ENCODE data around the gene KCNH1. TPM values are rescaled to one million over a fixed set of nuclear protein-coding genes. Genes with fewer than 3 reads are reported as not detected.

The KCNH1 gene
- total RNA-seq, 2 experiments from 2014 or later: not detected

- no peak for ATAC-seq
- POLR2A ChIA-PET: no interaction called here
- Mint-ChIP-seq H3K36me3 (ENCODE audit: low read depth) (no peaks in the 10 kb centered on the region), H3K27ac (no peak overlapping the region), H3K9me3 (ENCODE audit: low read depth) (no peaks in the 10 kb centered on the region), H3K4me3 (no peak overlapping the region), H3K27me3 (no peaks in the 10 kb centered on the region), H3K4me1 (no peaks in the 10 kb centered on the region)
- intact Hi-C loops (cut with DNase I, micrococcal nuclease): no loop called here
- CTCF ChIA-PET: interaction anchor here (1.0 kb wide), 1 partner anchor 63 kb away, joined by 4 read pairs; no protein-coding TSS in a partner anchor
- DNase-seq: no peak
Observed at GRCh38 chr1:210647406-210648333, 486.3 kb downstream of the KCNH1 start.

GRCh38 chr1:210646258-210646616 lies 487.7 kb downstream of the KCNH1 start:
- no peaks in the 10 kb centered on the region for H3K27me3 Mint-ChIP-seq
- POLR2A ChIA-PET: no interaction called here
- intact Hi-C loops (cut with DNase I, micrococcal nuclease): no loop called here
- DNase-seq: no peak
- no peaks in the 10 kb centered on the region for H3K4me1 Mint-ChIP-seq
- no peaks in the 10 kb centered on the region for H3K9me3 Mint-ChIP-seq (ENCODE audit: low read depth)
- CTCF ChIA-PET: no interaction called here
- no peak for ATAC-seq
- H3K4me3 Mint-ChIP-seq: no peak overlapping the region
- no peaks in the 10 kb centered on the region for H3K36me3 Mint-ChIP-seq (ENCODE audit: low read depth)
- H3K27ac Mint-ChIP-seq: no peak overlapping the region

GRCh38 chr1:210645582-210646257 lies 488.2 kb downstream of the KCNH1 start:
- Mint-ChIP-seq H3K4me3 (no peak overlapping the region), H3K36me3 (ENCODE audit: low read depth) (no peaks in the 10 kb centered on the region), H3K27me3 (no peaks in the 10 kb centered on the region), H3K9me3 (ENCODE audit: low read depth) (no peaks in the 10 kb centered on the region), H3K4me1 (no peaks in the 10 kb centered on the region), H3K27ac (no peak overlapping the region)
- CTCF ChIA-PET: no interaction called here
- ATAC-seq (no peak), DNase-seq (no peak)
- intact Hi-C loops (cut with DNase I, micrococcal nuclease): no loop called here
- POLR2A ChIA-PET: no interaction called here

GRCh38 chr1:210641582-210641981 lies 492.4 kb downstream of the KCNH1 start:
- POLR2A ChIA-PET: no interaction called here
- CTCF ChIA-PET: no interaction called here
- no peak overlapping the region for H3K4me3 Mint-ChIP-seq

GRCh38 chr1:210635108-210635507 lies 498.8 kb downstream of the KCNH1 start:
- ATAC-seq: no peak

More at GRCh38 chr1:210641582-210641981, 492.4 kb downstream of the KCNH1 start:
- ATAC-seq (no peak), DNase-seq (no peak)
- Mint-ChIP-seq H3K4me1 (no peaks in the 10 kb centered on the region), H3K27ac (no peak overlapping the region), H3K36me3 (ENCODE audit: low read depth) (no peaks in the 10 kb centered on the region), H3K9me3 (ENCODE audit: low read depth) (no peaks in the 10 kb centered on the region), H3K27me3 (no peaks in the 10 kb centered on the region)
- intact Hi-C loops (cut with DNase I, micrococcal nuclease): no loop called here

GRCh38 chr1:210633636-210634035 lies 500.3 kb downstream of the KCNH1 start:
- no peaks in the 10 kb centered on the region for H3K36me3 Mint-ChIP-seq (ENCODE audit: low read depth)
- no peaks in the 10 kb centered on the region for H3K4me1 Mint-ChIP-seq
- POLR2A ChIA-PET: no interaction called here

More at GRCh38 chr1:210635108-210635507, 498.8 kb downstream of the KCNH1 start:
- Mint-ChIP-seq H3K9me3 (ENCODE audit: low read depth) (no peaks in the 10 kb centered on the region), H3K27me3 (no peaks in the 10 kb centered on the region), H3K36me3 (ENCODE audit: low read depth) (no peaks in the 10 kb centered on the region), H3K4me3 (no peak overlapping the region), H3K4me1 (no peaks in the 10 kb centered on the region), H3K27ac (no peak overlapping the region)
- CTCF ChIA-PET: interaction anchor here (0.6 to 0.9 kb wide), 2 partner anchors 499 to 1360 kb away, joined by 3 to 4 read pairs; partner anchors contain the start of gene KCNH1
- POLR2A ChIA-PET: interaction anchor here (0.6 kb wide), 1 partner anchor 188 kb away, joined by 3 read pairs; no protein-coding TSS in a partner anchor
- DNase-seq: no peak
- intact Hi-C loops (cut with DNase I, micrococcal nuclease): no loop called here

GRCh38 chr1:210633140-210633539 lies 500.8 kb downstream of the KCNH1 start:
- POLR2A ChIA-PET: no interaction called here
- ATAC-seq (no peak), DNase-seq (no peak)
- CTCF ChIA-PET: no interaction called here
- no peak overlapping the region for H3K4me3 Mint-ChIP-seq
- H3K27ac Mint-ChIP-seq: no peak overlapping the region
- H3K36me3 Mint-ChIP-seq (ENCODE audit: low read depth): no peaks in the 10 kb centered on the region
- intact Hi-C loops (cut with DNase I, micrococcal nuclease): no loop called here
- H3K4me1 Mint-ChIP-seq: no peaks in the 10 kb centered on the region
- no peaks in the 10 kb centered on the region for H3K9me3 Mint-ChIP-seq (ENCODE audit: low read depth)
- no peaks in the 10 kb centered on the region for H3K27me3 Mint-ChIP-seq

More at GRCh38 chr1:210633636-210634035, 500.3 kb downstream of the KCNH1 start:
- Mint-ChIP-seq H3K9me3 (ENCODE audit: low read depth) (no peaks in the 10 kb centered on the region), H3K27me3 (no peaks in the 10 kb centered on the region), H3K4me3 (no peak overlapping the region), H3K27ac (no peak overlapping the region)
- DNase-seq (no peak), ATAC-seq (no peak)
- CTCF ChIA-PET: no interaction called here
- intact Hi-C loops (cut with DNase I, micrococcal nuclease): no loop called here

- ATAC-seq (no peak), DNase-seq (no peak)
- no peaks in the 10 kb centered on the region for H3K4me1 Mint-ChIP-seq
- H3K27me3 Mint-ChIP-seq: no peaks in the 10 kb centered on the region
- CTCF ChIA-PET: no interaction called here
- H3K9me3 Mint-ChIP-seq (ENCODE audit: low read depth): no peaks in the 10 kb centered on the region
- intact Hi-C loops (cut with DNase I, micrococcal nuclease): no loop called here
- POLR2A ChIA-PET: no interaction called here
- no peaks in the 10 kb centered on the region for H3K36me3 Mint-ChIP-seq (ENCODE audit: low read depth)
- H3K4me3 Mint-ChIP-seq: no peak overlapping the region
- no peak overlapping the region for H3K27ac Mint-ChIP-seq
Observed at GRCh38 chr1:210631399-210631798, 502.5 kb downstream of the KCNH1 start.

- no peaks in the 10 kb centered on the region for H3K27me3 Mint-ChIP-seq
- H3K36me3 Mint-ChIP-seq (ENCODE audit: low read depth): no peaks in the 10 kb centered on the region
- ATAC-seq (no peak), DNase-seq (no peak)
- CTCF ChIA-PET: no interaction called here
- no peaks in the 10 kb centered on the region for H3K9me3 Mint-ChIP-seq (ENCODE audit: low read depth)
- intact Hi-C loops (cut with DNase I, micrococcal nuclease): no loop called here
- H3K4me3 Mint-ChIP-seq: no peak overlapping the region
- no peak overlapping the region for H3K27ac Mint-ChIP-seq
- no peaks in the 10 kb centered on the region for H3K4me1 Mint-ChIP-seq
- POLR2A ChIA-PET: no interaction called here
Observed at GRCh38 chr1:210629276-210629675, 504.7 kb downstream of the KCNH1 start.

- ATAC-seq: no peak
- Mint-ChIP-seq H3K27me3 (no peaks in the 10 kb centered on the region), H3K36me3 (ENCODE audit: low read depth) (no peaks in the 10 kb centered on the region), H3K9me3 (ENCODE audit: low read depth) (no peaks in the 10 kb centered on the region), H3K4me1 (no peaks in the 10 kb centered on the region), H3K27ac (no peak overlapping the region), H3K4me3 (no peak overlapping the region)
- POLR2A ChIA-PET: no interaction called here
- intact Hi-C loops (cut with DNase I, micrococcal nuclease): no loop called here
- no peak for DNase-seq
- CTCF ChIA-PET: interaction anchor here (0.6 kb wide), 1 partner anchor 1201 kb away, joined by 3 read pairs; no protein-coding TSS in a partner anchor
Observed at GRCh38 chr1:210627755-210628154, 506.2 kb downstream of the KCNH1 start.
